Fibroblast of skin of back (primary cell): ENCODE measurements around the gene SENP1. TPM values are rescaled to one million over a fixed set of nuclear protein-coding genes. Genes with fewer than 3 reads are reported as not detected.
A peak's percentile ranks its signal among the peaks of the same experiment; 100 is the strongest.
"Not testable (repeated sequence)": the region's sequence is repeated elsewhere in the genome, so short reads cannot be mapped to it uniquely, and the experiment has no call there.

Experiments used
- DNase-seq: peaks from one replicate; pipeline ENCODE4 v3.0.0-alpha.2; 2013
- polyA plus RNA-seq, 2 experiments: library from polyadenylated mRNA; unstranded; fragments of 120-200 nt; gene quantifications; one replicate each; pipeline ENCODE4 v1.2.1, GENCODE V29; 2013; ENCODE audit not compliant: insufficient read length in 2 of 2

The SENP1 gene
- polyA plus RNA-seq (2013, experiment 1 of 2; ENCODE audit: insufficient read length): 11.4 TPM
- polyA plus RNA-seq (2013, experiment 2 of 2; ENCODE audit: insufficient read length): 9.1 TPM

- DNase-seq: peak; percentile 87
Measured at GRCh38 chr12:48105867-48106680, at the start of gene SENP1. TSS of gene SENP1 (minus strand) at chr12:48106079. CDS start at chr12:48101472, 4,607 bp downstream.

- DNase-seq: no peak
Measured at GRCh38 chr12:48151103-48151771, 45.4 kb upstream of the SENP1 start.

- no peak for DNase-seq
Measured at GRCh38 chr12:48145981-48146380, 40.1 kb upstream of the SENP1 start.

GRCh38 chr12:48143898-48144297 is 38.0 kb upstream of the SENP1 start:
- DNase-seq: no peak

- DNase-seq: no peak
Measured at GRCh38 chr12:48142818-48143674, 37.2 kb upstream of the SENP1 start.

GRCh38 chr12:48135027-48135426 is 29.1 kb upstream of the SENP1 start:
- no peak for DNase-seq

- no peak for DNase-seq
Measured at GRCh38 chr12:48132826-48133225, 26.9 kb upstream of the SENP1 start.

GRCh38 chr12:48131517-48131916 is 25.6 kb upstream of the SENP1 start:
- no peak for DNase-seq

- no peak for DNase-seq
Measured at GRCh38 chr12:48129376-48129775, 23.5 kb upstream of the SENP1 start.

GRCh38 chr12:48128800-48129199 is 22.9 kb upstream of the SENP1 start:
- DNase-seq: peak; percentile 12

GRCh38 chr12:48126953-48127630 is 21.2 kb upstream of the SENP1 start:
- no peak for DNase-seq

GRCh38 chr12:48125985-48126384 is 20.1 kb upstream of the SENP1 start:
- no peak for DNase-seq

- not testable (repeated sequence) for DNase-seq
Measured at GRCh38 chr12:48125542-48125941, 19.7 kb upstream of the SENP1 start.

- DNase-seq: no peak
Measured at GRCh38 chr12:48123169-48123568, 17.3 kb upstream of the SENP1 start.

- no peak for DNase-seq
Measured at GRCh38 chr12:48122065-48122834, 16.4 kb upstream of the SENP1 start.

GRCh38 chr12:48121522-48121921 is 15.6 kb upstream of the SENP1 start:
- no peak for DNase-seq

GRCh38 chr12:48119834-48120195 is 13.9 kb upstream of the SENP1 start:
- no peak for DNase-seq

GRCh38 chr12:48119078-48119833 is 13.4 kb upstream of the SENP1 start, which contains the start of gene PFKM:
TSS of gene PFKM (plus strand) at chr12:48119364. CDS start at chr12:48122775, 3,411 bp downstream.
- peak; percentile 90 for DNase-seq

- no peak for DNase-seq
Measured at GRCh38 chr12:48118284-48118871, 12.5 kb upstream of the SENP1 start.

- DNase-seq: no peak
Measured at GRCh38 chr12:48115957-48116356, 10.1 kb upstream of the SENP1 start.
